HepG2 (cell line): Measurements from ENCODE around the gene EPB41L5.

Experiments
- BHLHE40 ChIP-seq: IDR thresholded peaks from 2 replicates; pipeline ENCODE4 v1.6.1; 2011; ENCODE audit warnings: low read length, improper control_type of control experiment
- CEBPG ChIP-seq: IDR thresholded peaks from 2 replicates; pipeline ENCODE4 v1.6.1; 2016
- EP300 ChIP-seq, 3 experiments: sonication (generic) in 1 of 3; formaldehyde crosslinking in 1 of 3; IDR thresholded peaks; 2 replicates each; pipeline versions ENCODE4 v1.5.1 to v1.6.1; 2011 to 2020; ENCODE audit warnings: low read depth in 2 of 3, low read length in 2 of 3, borderline replicate concordance in 1 of 3, improper control_type of control experiment in 1 of 3, mild to moderate bottlenecking in 1 of 3, missing genetic modification reagents in 1 of 3, moderate library complexity in 1 of 3
- GATAD2A ChIP-seq: IDR thresholded peaks from 2 replicates; pipeline ENCODE4 v1.6.1; 2016
- HNF4A ChIP-seq: sonication (generic); formaldehyde crosslinking; IDR thresholded peaks from 2 replicates; pipeline ENCODE4 v1.4.0; 2020; ENCODE audit warnings: missing genetic modification reagents
- MAX ChIP-seq: IDR thresholded peaks from 2 replicates; pipeline ENCODE4 v1.6.1; 2012; ENCODE audit warnings: inconsistent platforms
- MXI1 ChIP-seq: IDR thresholded peaks from 3 replicates; pipeline ENCODE4 v1.6.1; 2012; ENCODE audit warnings: low read depth, low read length, inconsistent platforms, borderline replicate concordance
- MYNN ChIP-seq: sonication (generic); formaldehyde crosslinking; IDR thresholded peaks from 2 replicates; pipeline ENCODE4 v1.4.0; 2020; ENCODE audit warnings: mild to moderate bottlenecking, low read depth, missing genetic modification reagents
- SAP130 ChIP-seq: IDR thresholded peaks from 2 replicates; pipeline ENCODE4 v1.6.1; 2016; ENCODE audit warnings: low read depth
- ZNF331 ChIP-seq: sonication (generic); formaldehyde crosslinking; IDR thresholded peaks from 2 replicates; pipeline ENCODE4 v1.4.0; 2020; ENCODE audit warnings: missing genetic modification reagents
- ZNF451 ChIP-seq: sonication (generic); formaldehyde crosslinking; IDR thresholded peaks from 2 replicates; pipeline ENCODE4 v1.5.0; 2020; ENCODE audit warnings: mild to moderate bottlenecking, missing genetic modification reagents
- ZNF460 ChIP-seq: sonication (generic); formaldehyde crosslinking; IDR thresholded peaks from 2 replicates; pipeline ENCODE4 v1.5.1; 2020; ENCODE audit warnings: missing genetic modification reagents, mild to moderate bottlenecking, borderline replicate concordance
- TF ChIP-seq, protein P1 (sequence below), 2 experiments: IDR thresholded peaks; 2 replicates each; pipeline ENCODE4 v1.6.1; 2011 to 2012; ENCODE audit warnings: low read length in 2 of 2, borderline replicate concordance in 1 of 2, low read depth in 1 of 2, mild to moderate bottlenecking in 1 of 2, moderate library complexity in 1 of 2

DNA sequence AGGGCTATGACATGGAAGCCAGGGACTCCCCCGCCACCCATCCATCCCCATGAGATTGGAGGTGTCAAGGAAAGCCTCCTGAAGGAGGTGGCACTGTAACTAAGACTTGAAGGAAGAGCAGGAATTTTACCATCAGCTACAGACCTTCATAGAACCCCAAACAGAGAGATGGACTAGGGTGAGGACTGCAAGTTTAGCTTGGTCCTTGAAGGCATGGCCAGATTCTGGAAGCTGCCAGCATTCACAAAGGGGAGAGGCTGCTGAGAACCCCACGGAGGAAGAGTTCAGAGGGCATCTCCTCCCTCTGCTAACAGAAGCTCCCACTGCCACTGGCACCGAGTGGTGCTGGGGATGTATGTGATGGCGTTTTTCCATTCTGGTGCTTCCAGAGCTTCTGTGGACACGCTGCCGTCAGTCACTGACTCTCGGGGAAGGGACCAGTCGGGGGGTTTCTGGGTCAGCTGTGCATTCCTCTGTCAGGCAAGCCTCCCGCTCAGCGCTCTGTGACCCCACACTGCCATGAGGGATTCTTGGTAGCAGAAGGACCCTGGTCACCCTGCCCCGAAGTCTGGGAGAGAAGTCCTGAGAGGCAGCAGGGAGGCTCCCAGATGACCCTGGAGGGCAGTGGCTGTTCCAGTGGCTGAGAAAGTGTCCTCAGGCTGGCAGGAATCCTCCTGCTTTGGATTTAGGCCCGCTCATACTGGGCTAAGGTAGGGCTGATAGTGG, 192.2 kb downstream of the EPB41L5 start:
- TF ChIP-seq HNF4A (CRISPR knock-in tag) = no peak
- TF ChIP-seq MYNN (CRISPR knock-in tag) = no peak
- no peak for TF ChIP-seq MAX
- TF ChIP-seq ZNF331 = no peak
- no peak for TF ChIP-seq CEBPG (CRISPR knock-in tag)
- no peak for TF ChIP-seq ZNF460
- no peak for TF ChIP-seq MXI1
- no peak for TF ChIP-seq EP300 (IDR thresholded peaks at IDR 0.05; ENCODE audit: low read depth in 2 of 2, low read length in 2 of 2)
- TF ChIP-seq EP300 (CRISPR knock-in tag; IDR thresholded peaks at IDR 0.05; ENCODE audit: borderline replicate concordance) = no peak
- TF ChIP-seq GATAD2A = no peak
- TF ChIP-seq, protein P1, sequence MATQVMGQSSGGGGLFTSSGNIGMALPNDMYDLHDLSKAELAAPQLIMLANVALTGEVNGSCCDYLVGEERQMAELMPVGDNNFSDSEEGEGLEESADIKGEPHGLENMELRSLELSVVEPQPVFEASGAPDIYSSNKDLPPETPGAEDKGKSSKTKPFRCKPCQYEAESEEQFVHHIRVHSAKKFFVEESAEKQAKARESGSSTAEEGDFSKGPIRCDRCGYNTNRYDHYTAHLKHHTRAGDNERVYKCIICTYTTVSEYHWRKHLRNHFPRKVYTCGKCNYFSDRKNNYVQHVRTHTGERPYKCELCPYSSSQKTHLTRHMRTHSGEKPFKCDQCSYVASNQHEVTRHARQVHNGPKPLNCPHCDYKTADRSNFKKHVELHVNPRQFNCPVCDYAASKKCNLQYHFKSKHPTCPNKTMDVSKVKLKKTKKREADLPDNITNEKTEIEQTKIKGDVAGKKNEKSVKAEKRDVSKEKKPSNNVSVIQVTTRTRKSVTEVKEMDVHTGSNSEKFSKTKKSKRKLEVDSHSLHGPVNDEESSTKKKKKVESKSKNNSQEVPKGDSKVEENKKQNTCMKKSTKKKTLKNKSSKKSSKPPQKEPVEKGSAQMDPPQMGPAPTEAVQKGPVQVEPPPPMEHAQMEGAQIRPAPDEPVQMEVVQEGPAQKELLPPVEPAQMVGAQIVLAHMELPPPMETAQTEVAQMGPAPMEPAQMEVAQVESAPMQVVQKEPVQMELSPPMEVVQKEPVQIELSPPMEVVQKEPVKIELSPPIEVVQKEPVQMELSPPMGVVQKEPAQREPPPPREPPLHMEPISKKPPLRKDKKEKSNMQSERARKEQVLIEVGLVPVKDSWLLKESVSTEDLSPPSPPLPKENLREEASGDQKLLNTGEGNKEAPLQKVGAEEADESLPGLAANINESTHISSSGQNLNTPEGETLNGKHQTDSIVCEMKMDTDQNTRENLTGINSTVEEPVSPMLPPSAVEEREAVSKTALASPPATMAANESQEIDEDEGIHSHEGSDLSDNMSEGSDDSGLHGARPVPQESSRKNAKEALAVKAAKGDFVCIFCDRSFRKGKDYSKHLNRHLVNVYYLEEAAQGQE (IDR thresholded peaks at IDR 0.05; ENCODE audit: borderline replicate concordance in 1 of 2, low read depth in 1 of 2, low read length in 2 of 2) = no peak
- TF ChIP-seq SAP130 (CRISPR knock-in tag) = no peak
- no peak for TF ChIP-seq ZNF451
- no peak for TF ChIP-seq BHLHE40
